ENCODE results near the gene ADGRG4.
"Not testable (repeated sequence)": the region's sequence is repeated elsewhere in the genome, so short reads cannot be mapped to it uniquely, and the experiment has no call there.

The ADGRG4 gene

GRCh38 chrX:136354201-136354600, 53.4 kb downstream of the ADGRG4 start:
- Histone ChIP-seq H3K4me3 (no peak overlapping the region), H3K27ac (peak overlapping the region in 1 of 21 experiments; percentile 17)

GRCh38 chrX:136369377-136369776, 68.6 kb downstream of the ADGRG4 start:
- H3K27ac ChIP-seq, result no peak overlapping the region
- H3K4me3 ChIP-seq, result no peak overlapping the region

GRCh38 chrX:136376713-136377112, 76.0 kb downstream of the ADGRG4 start:
- Histone ChIP-seq H3K27ac (no peak overlapping the region), H3K4me3 (no peak overlapping the region)

- Histone ChIP-seq H3K4me3 (no peak overlapping the region), H3K27ac (no peak overlapping the region)
These were observed 79.4 kb downstream of the ADGRG4 start for GRCh38 chrX:136380010-136380769.

GRCh38 chrX:136386173-136386572, 85.4 kb downstream of the ADGRG4 start:
- Histone ChIP-seq H3K27ac (no peak overlapping the region), H3K4me3 (no peak overlapping the region)

- Histone ChIP-seq H3K27ac (no peak overlapping the region), H3K4me3 (no peak overlapping the region)
These were observed 86.1 kb downstream of the ADGRG4 start for GRCh38 chrX:136386826-136387225.

GRCh38 chrX:136387951-136388502, 87.3 kb downstream of the ADGRG4 start:
- no peak overlapping the region for H3K27ac ChIP-seq
- H3K4me3 ChIP-seq, result no peak overlapping the region

- Histone ChIP-seq H3K27ac (no peak overlapping the region), H3K4me3 (no peak overlapping the region)
These were observed 90.2 kb downstream of the ADGRG4 start for GRCh38 chrX:136390921-136391320.

- Histone ChIP-seq H3K27ac (no peak overlapping the region), H3K4me3 (no peak overlapping the region)
These were observed 94.5 kb downstream of the ADGRG4 start for GRCh38 chrX:136395271-136395670.

GRCh38 chrX:136397001-136397400, 96.2 kb downstream of the ADGRG4 start:
- Histone ChIP-seq H3K4me3 (no peak overlapping the region), H3K27ac (no peak overlapping the region)

GRCh38 chrX:136405126-136405525, 104.4 kb downstream of the ADGRG4 start:
- Histone ChIP-seq H3K4me3 (no peak overlapping the region), H3K27ac (no peak overlapping the region)

GRCh38 chrX:136417806-136418205, 117.0 kb downstream of the ADGRG4 start:
- Histone ChIP-seq H3K27ac (no peak overlapping the region), H3K4me3 (no peak overlapping the region)

- H3K4me3 ChIP-seq, result no peak overlapping the region
- H3K27ac ChIP-seq, result no peak overlapping the region
These were observed 120.6 kb downstream of the ADGRG4 start for GRCh38 chrX:136421338-136421737.

GRCh38 chrX:136423724-136424123, 123.0 kb downstream of the ADGRG4 start:
- H3K4me3 ChIP-seq, result no peak overlapping the region

GRCh38 chrX:136425996-136426395, 125.2 kb downstream of the ADGRG4 start:
- Histone ChIP-seq H3K4me3 (no peak overlapping the region), H3K27ac (no peak overlapping the region)

More at GRCh38 chrX:136423724-136424123, 123.0 kb downstream of the ADGRG4 start:
- no peak overlapping the region for H3K27ac ChIP-seq

GRCh38 chrX:136431625-136432024, 130.9 kb downstream of the ADGRG4 start:
- Histone ChIP-seq H3K27ac (no peak overlapping the region), H3K4me3 (no peak overlapping the region)

GRCh38 chrX:136437774-136438173, 137.0 kb downstream of the ADGRG4 start:
- Histone ChIP-seq H3K27ac (no peak overlapping the region), H3K4me3 (no peak overlapping the region)

GRCh38 chrX:136438192-136438591, 137.4 kb downstream of the ADGRG4 start:
- H3K27ac ChIP-seq, result no peak overlapping the region
- H3K4me3 ChIP-seq, result no peak overlapping the region

GRCh38 chrX:136445674-136446073, 144.9 kb downstream of the ADGRG4 start:
- H3K27ac ChIP-seq, H3K4me3 ChIP-seq: not testable (repeated sequence)

- Histone ChIP-seq H3K27ac (no peak overlapping the region), H3K4me3 (no peak overlapping the region)
These were observed 145.4 kb downstream of the ADGRG4 start for GRCh38 chrX:136446208-136446607.

- no peak overlapping the region for H3K27ac ChIP-seq
- no peak overlapping the region for H3K4me3 ChIP-seq
These were observed 146.5 kb downstream of the ADGRG4 start for GRCh38 chrX:136447308-136447707.

- H3K4me3 ChIP-seq, result no peak overlapping the region
- H3K27ac ChIP-seq, result no peak overlapping the region
These were observed 147.2 kb downstream of the ADGRG4 start for GRCh38 chrX:136447968-136448367.
